Measurements from ENCODE around the gene MYOF.

MYOF gene, protein sequence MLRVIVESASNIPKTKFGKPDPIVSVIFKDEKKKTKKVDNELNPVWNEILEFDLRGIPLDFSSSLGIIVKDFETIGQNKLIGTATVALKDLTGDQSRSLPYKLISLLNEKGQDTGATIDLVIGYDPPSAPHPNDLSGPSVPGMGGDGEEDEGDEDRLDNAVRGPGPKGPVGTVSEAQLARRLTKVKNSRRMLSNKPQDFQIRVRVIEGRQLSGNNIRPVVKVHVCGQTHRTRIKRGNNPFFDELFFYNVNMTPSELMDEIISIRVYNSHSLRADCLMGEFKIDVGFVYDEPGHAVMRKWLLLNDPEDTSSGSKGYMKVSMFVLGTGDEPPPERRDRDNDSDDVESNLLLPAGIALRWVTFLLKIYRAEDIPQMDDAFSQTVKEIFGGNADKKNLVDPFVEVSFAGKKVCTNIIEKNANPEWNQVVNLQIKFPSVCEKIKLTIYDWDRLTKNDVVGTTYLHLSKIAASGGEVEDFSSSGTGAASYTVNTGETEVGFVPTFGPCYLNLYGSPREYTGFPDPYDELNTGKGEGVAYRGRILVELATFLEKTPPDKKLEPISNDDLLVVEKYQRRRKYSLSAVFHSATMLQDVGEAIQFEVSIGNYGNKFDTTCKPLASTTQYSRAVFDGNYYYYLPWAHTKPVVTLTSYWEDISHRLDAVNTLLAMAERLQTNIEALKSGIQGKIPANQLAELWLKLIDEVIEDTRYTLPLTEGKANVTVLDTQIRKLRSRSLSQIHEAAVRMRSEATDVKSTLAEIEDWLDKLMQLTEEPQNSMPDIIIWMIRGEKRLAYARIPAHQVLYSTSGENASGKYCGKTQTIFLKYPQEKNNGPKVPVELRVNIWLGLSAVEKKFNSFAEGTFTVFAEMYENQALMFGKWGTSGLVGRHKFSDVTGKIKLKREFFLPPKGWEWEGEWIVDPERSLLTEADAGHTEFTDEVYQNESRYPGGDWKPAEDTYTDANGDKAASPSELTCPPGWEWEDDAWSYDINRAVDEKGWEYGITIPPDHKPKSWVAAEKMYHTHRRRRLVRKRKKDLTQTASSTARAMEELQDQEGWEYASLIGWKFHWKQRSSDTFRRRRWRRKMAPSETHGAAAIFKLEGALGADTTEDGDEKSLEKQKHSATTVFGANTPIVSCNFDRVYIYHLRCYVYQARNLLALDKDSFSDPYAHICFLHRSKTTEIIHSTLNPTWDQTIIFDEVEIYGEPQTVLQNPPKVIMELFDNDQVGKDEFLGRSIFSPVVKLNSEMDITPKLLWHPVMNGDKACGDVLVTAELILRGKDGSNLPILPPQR (N-terminal part only)

GRCh38 chr10:93482145-93482834 is at the start of gene MYOF:
Gene MYOF, minus strand, starts transcription at chr10:93482334. Its CDS starts 140 bp downstream, at chr10:93482194.
- peak in 11 of 56 donors; percentile 3 to 59 (median 14) for DNase-seq

DNA sequence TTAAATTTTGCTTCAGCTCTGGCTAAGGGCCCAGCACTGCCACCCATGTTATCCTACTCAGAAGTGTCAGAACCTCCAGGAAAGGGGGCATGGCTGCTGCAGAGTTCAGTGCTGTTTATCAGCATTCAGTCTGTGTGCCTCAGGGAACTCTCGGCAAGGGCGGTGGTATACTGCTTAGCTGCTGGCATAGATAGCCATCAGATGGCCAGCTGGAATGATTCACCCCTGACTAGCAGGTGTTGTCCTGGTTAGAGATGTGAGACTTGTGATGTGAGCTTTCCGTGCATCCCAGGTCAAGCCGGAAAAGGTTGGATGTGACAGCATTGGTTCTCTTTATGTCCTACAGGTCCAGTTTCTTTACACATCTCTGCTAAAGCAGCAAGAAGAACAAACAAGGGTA is 36.4 kb upstream of the MYOF start:
- no peak for DNase-seq

DNA sequence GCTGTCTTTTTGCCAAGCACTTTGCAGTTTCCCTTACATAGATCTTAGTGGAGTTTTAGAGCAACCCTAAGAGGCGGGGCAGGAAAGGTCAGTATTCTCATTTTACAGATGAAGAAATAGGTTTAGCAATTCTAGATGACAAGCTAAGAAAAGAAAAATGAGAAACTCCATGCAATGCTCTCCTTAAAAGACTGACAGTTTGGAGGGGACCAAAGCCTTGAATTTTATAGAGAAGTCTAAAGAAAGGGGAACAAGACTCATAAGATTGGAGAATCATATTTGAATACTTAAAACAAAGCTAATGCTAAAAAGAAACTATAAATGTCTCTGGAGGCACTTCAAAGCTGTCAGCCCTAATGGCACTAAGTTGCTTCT is 33.9 kb upstream of the MYOF start:
- DNase-seq, result no peak

DNA sequence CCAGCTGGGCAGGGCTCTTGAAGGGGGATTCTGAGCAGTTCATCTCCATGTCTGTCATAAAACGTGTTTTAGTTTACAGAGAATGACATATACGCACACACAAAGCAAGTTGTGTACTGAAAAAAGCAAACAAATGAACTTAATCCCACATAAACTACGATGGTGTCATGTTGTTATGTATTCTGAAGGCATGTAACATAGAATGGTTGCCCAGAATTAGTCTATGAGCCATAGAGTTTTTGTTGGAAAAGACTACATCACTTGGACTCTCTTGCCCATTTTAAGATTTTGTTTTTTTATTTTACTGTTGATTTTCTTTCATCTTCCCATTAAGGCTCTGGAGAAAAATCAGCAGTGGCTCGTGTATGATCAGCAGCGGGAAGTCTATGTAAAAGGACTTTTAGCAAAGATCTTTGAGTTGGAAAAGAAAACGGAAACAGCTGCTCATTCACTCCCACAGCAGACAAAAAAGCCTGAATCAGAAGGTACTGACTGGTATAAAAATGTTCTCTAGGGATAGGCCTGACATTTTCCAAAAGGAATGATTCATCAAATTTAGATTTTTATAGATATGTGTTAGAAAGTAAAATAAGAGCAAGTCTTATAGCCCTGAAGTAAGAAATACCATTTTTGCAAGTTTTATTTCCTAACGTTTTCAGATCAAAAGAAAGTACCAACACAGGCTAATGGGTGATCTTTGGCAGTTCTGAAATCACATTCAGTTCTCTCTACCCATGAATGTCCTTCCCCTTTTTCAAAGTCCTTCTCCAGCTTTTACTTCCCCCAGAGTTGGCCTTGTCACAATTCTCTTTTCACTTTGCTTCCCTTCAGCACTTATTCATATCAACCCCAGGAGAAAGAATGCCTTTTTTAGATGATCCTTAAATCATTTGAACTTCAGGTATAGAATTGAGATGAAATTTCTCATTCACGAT is 33.2 kb upstream of the MYOF start:
- DNase-seq, result peak in 4 of 56 donors; percentile 16 to 29 (median 20)

DNA sequence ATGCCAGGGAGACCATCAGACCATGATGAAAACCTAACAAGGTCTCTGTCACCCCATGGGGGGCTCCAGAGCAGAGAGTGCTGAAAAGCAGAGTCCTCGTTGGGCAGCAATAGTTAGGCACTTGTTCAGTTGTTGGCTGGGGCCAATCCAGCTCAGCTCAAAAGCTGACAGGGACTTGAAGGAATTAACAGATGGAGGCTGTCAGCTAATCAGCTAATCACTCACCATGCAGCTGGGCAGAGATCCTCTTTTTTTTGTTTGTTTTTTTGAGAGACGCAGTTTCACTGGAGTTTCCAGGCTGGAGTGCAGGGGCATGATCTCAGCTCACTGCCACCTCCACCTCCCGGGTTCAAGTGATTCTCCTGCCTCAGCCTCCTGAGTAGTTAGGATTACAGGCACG is 32.4 kb upstream of the MYOF start:
- no peak for DNase-seq

DNA sequence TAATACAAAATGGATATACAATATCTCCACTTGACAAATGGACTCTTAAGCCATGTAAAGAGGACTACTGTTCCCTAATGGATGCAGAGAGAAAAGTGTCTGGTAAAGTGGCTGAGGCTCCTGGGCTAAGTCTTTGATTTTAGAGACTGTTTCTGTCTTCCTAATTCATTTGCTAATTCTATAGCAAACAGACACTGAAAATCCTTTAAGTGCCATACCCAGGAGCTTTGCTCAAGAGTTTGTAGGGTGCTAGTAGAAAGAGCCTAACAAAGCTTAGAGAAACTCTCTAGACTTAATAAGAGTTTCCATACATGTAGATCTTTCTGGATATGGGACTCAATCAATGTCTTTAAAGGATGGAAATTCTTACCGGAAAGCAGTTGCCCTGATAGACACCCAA is 31.0 kb upstream of the MYOF start:
- DNase-seq, result no peak

GRCh38 chr10:93512565-93512964 is 30.4 kb upstream of the MYOF start:
- DNase-seq, result no peak

- DNase-seq, result no peak
These were observed 27.7 kb upstream of the MYOF start for GRCh38 chr10:93509816-93510215.

DNA sequence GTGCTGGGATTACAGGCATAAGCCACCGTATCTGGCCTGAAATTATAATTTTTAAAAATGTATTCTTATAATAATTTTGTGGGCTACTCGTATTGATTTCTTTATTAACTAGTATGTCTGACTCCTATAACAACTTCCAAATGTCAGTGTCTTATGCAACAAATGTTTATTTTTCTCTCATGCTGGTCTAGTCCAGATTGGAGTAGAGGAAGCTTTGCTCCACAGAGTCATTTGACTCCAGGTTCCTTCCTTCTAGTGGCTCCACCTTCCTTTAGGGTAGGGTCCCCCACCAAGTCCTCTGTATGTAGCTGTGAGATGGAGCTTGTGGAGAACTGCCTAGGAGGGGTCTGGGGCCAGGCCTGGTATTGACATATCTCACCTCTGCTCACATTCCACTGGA is 22.9 kb upstream of the MYOF start:
- no peak for DNase-seq

- DNase-seq, result no peak
These were observed 20.9 kb upstream of the MYOF start for GRCh38 chr10:93503075-93503474.

- no peak for DNase-seq
These were observed 19.5 kb upstream of the MYOF start for GRCh38 chr10:93501650-93502049.

GRCh38 chr10:93498166-93498565 is 16.0 kb upstream of the MYOF start:
- no peak for DNase-seq

GRCh38 chr10:93496322-93497041 is 14.3 kb upstream of the MYOF start, which contains the start of gene CEP55:
Gene CEP55, plus strand, starts transcription at chr10:93496612. Its CDS starts 3,440 bp downstream, at chr10:93500052.
- peak; percentile 9 to 96 (median 86) for DNase-seq

DNA sequence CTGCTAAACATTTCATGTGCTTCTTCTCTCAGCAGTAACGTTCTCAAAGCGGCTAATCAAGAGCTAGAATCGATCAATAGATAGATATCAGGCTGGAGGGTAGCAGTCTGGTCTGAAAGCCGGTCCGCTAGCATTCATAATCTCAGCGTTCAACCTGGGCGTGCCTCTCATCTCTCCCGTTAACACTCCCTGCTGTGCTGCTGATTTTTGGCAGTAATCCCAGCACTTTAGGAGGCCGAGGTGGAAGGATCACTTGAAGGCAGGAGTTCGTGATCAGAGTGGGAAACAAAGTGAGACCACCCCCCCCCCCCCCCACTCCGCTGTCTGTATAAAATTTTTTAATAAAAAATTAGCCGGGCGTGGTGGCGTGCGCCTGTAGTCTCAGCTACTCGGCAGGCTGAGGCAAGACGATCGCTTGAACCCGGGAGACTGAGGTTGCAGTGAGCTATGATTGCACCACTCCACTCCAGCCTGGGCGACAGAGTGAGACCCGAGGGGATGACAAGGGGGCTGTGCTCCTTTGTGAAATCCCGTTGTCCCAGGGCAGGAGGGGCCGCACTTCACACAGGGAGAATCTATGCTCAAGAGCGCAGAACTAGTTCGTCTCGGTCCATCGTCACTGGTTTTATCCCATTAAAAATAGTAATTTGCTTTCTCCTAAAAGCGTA is 13.7 kb upstream of the MYOF start:
- peak in 6 of 56 donors; percentile 5 to 46 (median 38) for DNase-seq

GRCh38 chr10:93494494-93494893 is 12.4 kb upstream of the MYOF start:
- DNase-seq, result no peak

DNA sequence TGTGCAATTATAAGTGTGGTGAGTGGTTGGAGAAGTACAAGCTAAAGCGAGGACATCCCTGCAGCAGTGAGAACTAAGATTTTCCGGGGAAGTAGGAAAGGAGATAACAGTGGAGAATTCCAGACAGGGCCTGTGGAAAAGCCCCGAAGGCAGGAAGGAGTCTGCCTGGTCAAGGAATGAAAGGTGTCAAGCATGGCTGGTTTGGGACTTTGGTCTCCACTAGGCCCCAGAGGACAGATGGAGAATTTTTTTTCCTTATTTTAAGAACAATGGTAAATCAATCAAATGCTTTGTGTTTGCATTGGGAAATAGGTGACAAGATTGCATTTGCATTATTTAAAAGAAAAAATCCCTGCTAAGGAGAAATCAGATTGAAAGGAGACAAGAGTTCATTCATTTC is 11.0 kb upstream of the MYOF start:
- no peak for DNase-seq

GRCh38 chr10:93491602-93492121 is 9.5 kb upstream of the MYOF start:
- no peak for DNase-seq

GRCh38 chr10:93488956-93489528 is 6.9 kb upstream of the MYOF start:
- DNase-seq, result no peak
